Measurements from ENCODE around the gene ZNF496. TPM values are rescaled to one million over a fixed set of nuclear protein-coding genes. Genes with fewer than 3 reads are reported as not detected.
"Not testable (repeated sequence)": the region's sequence is repeated elsewhere in the genome, so short reads cannot be mapped to it uniquely, and the experiment has no call there.

Gene ZNF496
- total RNA-seq, 2 donors from 2014 or later = 63.5 to 65.6 TPM

DNA sequence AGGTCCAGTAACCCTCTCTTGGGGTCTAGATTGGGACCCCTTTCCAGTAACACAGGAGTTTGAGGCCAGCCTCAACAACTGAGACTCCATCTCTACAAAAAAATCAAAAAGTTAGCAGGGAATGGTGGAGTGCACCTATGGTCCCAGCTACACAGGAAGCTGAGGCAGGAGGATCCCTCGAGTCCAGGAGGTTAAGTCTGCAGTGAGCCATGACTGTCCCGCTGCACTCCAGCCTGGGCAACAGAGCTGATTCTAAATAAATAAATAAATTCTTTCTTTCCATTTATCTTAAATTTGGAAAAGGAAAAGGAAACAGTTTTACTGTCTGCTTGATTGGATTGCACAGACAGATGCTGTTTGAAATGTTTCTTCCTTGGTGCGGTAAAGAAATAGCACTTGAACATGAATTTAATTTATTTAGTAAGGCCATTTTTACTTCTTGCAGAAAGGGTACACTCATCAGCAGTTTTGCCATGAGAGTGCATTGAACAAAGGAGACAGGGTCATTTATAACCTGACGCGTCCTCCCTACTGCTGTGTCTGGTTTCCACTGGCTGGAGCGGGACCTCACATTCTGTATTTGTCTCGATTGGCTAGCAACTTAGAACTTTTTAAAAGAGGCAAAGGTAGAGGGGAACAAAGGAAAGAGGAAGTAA is 37.0 kb upstream of the ZNF496 start:
- Mint-ChIP-seq H3K27me3 (ENCODE audit: insufficient read depth) (peaks cover 6% of the 10 kb centered on the region), H3K4me3 (no peak overlapping the region), H3K9me3 (peaks cover 40% of the 10 kb centered on the region), H3K4me1 (peaks cover 5% of the 10 kb centered on the region), H3K36me3 (ENCODE audit: low read depth) (peaks cover 3% of the 10 kb centered on the region), H3K27ac (no peak overlapping the region)
- Histone ChIP-seq H3K27me3 (ENCODE audit: control insufficient read depth, insufficient read depth, low read length, poor library complexity, severe bottlenecking) (no peaks in the 10 kb centered on the region), H3K4me1 (ENCODE audit: control insufficient read depth, insufficient read depth, low read length) (no peaks in the 10 kb centered on the region), H3K9ac (ENCODE audit: extremely low read depth, low read length, poor library complexity, severe bottlenecking) (no peak overlapping the region), H3K4me3 (ENCODE audit: low read length) (no peak overlapping the region), H3K9me3 (ENCODE audit: control insufficient read depth, low read length) (peaks cover 23% of the 10 kb centered on the region), H3K27ac (ENCODE audit: low read depth, low read length) (no peak overlapping the region), H3K36me3 (ENCODE audit: control insufficient read depth, insufficient read depth, low read length) (no peaks in the 10 kb centered on the region)
- TF ChIP-seq, protein P1, sequence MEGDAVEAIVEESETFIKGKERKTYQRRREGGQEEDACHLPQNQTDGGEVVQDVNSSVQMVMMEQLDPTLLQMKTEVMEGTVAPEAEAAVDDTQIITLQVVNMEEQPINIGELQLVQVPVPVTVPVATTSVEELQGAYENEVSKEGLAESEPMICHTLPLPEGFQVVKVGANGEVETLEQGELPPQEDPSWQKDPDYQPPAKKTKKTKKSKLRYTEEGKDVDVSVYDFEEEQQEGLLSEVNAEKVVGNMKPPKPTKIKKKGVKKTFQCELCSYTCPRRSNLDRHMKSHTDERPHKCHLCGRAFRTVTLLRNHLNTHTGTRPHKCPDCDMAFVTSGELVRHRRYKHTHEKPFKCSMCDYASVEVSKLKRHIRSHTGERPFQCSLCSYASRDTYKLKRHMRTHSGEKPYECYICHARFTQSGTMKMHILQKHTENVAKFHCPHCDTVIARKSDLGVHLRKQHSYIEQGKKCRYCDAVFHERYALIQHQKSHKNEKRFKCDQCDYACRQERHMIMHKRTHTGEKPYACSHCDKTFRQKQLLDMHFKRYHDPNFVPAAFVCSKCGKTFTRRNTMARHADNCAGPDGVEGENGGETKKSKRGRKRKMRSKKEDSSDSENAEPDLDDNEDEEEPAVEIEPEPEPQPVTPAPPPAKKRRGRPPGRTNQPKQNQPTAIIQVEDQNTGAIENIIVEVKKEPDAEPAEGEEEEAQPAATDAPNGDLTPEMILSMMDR (conservative IDR thresholded peaks at IDR 0.05) = no peak
- WGBS, 2 experiments (ENCODE audit: insufficient coverage in 1 of 2, insufficient read length in 1 of 2) = 90 to 96% methylated on average over 5 to 7 of the region's 7 CpGs
- no peak for DNase-seq

DNA sequence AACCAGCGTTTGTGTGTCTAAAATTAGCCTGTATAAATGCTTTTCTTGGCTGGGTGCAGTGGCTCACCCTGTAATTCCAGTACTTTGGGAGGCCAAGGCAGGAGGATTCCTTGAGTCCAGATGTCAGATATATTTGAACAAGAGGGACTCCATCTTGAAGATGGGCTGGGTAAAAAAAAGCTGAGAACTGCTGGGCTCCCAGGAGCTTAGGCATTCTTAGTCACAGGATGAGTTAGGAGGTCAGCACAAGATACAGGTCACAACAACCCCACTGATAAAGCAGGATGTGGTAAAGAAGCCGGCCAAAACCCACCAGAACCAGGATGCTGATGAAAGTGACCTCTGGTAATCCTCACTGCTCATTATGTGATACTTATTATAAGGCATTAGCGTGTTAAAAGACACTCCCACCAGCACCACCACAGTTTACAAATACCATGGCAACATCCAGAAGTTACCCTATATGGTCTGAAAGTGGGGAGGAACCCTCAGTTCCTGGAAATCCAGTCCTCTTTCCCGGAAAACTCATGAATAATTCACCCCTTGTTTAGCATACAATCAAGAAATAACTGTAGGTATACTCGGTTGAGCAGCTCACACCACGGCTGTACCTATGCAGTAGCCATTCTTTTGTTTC is 36.2 kb upstream of the ZNF496 start:
- DNase-seq = no peak
- no peak overlapping the region for H3K27ac Mint-ChIP-seq
- Histone ChIP-seq H3K4me1 (ENCODE audit: control insufficient read depth, insufficient read depth, low read length) (no peaks in the 10 kb centered on the region), H3K9ac (ENCODE audit: extremely low read depth, low read length, poor library complexity, severe bottlenecking) (no peak overlapping the region), H3K27ac (ENCODE audit: low read depth, low read length) (no peak overlapping the region), H3K27me3 (ENCODE audit: control insufficient read depth, insufficient read depth, low read length, poor library complexity, severe bottlenecking) (no peaks in the 10 kb centered on the region), H3K4me3 (ENCODE audit: low read length) (no peak overlapping the region), H3K9me3 (ENCODE audit: control insufficient read depth, low read length) (peaks cover 23% of the 10 kb centered on the region), H3K36me3 (ENCODE audit: control insufficient read depth, insufficient read depth, low read length) (no peaks in the 10 kb centered on the region)
- peaks cover 5% of the 10 kb centered on the region for H3K4me1 Mint-ChIP-seq
- H3K4me3 Mint-ChIP-seq = no peak overlapping the region
- H3K27me3 Mint-ChIP-seq (ENCODE audit: insufficient read depth) = peaks cover 10% of the 10 kb centered on the region
- TF ChIP-seq, protein P1 (conservative IDR thresholded peaks at IDR 0.05) = no peak
- H3K9me3 Mint-ChIP-seq = peaks cover 44% of the 10 kb centered on the region
- 89 to 90% methylated on average over 6 of the region's 6 CpGs for WGBS, 2 experiments (ENCODE audit: insufficient coverage in 1 of 2, insufficient read length in 1 of 2)
- H3K36me3 Mint-ChIP-seq (ENCODE audit: low read depth) = peaks cover 3% of the 10 kb centered on the region

DNA sequence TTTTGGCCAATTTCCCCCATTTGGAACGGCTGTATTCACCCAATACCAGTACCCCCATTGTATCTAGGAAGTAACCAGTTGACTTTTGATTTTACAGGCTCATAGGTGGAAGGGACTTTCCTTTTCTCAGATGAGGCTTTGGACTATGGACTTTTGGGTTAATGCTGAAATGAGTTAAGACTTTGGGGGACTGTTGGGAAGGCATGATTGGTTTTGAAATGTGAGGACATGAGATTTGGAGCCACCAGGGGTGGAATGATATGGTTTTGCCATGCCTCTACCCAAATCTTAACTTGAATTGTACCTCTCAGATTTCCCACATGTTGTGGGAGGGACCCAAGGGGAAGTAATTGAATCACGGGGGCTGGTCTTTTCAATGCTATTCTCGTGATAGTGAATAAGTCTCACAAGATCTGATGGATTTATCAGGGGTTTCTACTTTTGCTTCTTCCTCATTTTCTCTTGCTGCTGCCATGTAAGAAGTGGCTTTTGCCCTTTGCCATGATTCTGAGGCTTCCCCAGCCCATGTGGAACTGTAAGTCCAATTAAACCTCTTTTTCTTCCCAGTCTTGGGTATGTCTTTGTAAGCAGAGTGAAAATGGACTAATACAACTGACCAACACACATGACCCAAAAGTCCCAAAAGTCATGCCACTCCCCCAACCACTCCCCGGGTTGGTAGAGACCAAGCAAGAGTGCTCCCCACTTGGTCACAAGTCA is 35.4 kb upstream of the ZNF496 start:
- DNase-seq = no peak
- Histone ChIP-seq H3K9ac (ENCODE audit: extremely low read depth, low read length, poor library complexity, severe bottlenecking) (no peak overlapping the region), H3K27ac (ENCODE audit: low read depth, low read length) (no peak overlapping the region), H3K36me3 (ENCODE audit: control insufficient read depth, insufficient read depth, low read length) (no peaks in the 10 kb centered on the region), H3K27me3 (ENCODE audit: control insufficient read depth, insufficient read depth, low read length, poor library complexity, severe bottlenecking) (no peaks in the 10 kb centered on the region), H3K4me3 (ENCODE audit: low read length) (no peak overlapping the region), H3K4me1 (ENCODE audit: control insufficient read depth, insufficient read depth, low read length) (no peaks in the 10 kb centered on the region), H3K9me3 (ENCODE audit: control insufficient read depth, low read length) (peaks cover 23% of the 10 kb centered on the region)
- WGBS, 2 experiments (ENCODE audit: insufficient coverage in 1 of 2, insufficient read length in 1 of 2) = 93 to 100% methylated on average over 2 to 4 of the region's 4 CpGs
- Mint-ChIP-seq H3K27me3 (ENCODE audit: insufficient read depth) (peaks cover 10% of the 10 kb centered on the region), H3K27ac (no peak overlapping the region), H3K36me3 (ENCODE audit: low read depth) (peaks cover 3% of the 10 kb centered on the region), H3K4me3 (no peak overlapping the region), H3K4me1 (peaks cover 5% of the 10 kb centered on the region), H3K9me3 (peaks cover 44% of the 10 kb centered on the region)
- TF ChIP-seq, protein P1 (conservative IDR thresholded peaks at IDR 0.05) = no peak

DNA sequence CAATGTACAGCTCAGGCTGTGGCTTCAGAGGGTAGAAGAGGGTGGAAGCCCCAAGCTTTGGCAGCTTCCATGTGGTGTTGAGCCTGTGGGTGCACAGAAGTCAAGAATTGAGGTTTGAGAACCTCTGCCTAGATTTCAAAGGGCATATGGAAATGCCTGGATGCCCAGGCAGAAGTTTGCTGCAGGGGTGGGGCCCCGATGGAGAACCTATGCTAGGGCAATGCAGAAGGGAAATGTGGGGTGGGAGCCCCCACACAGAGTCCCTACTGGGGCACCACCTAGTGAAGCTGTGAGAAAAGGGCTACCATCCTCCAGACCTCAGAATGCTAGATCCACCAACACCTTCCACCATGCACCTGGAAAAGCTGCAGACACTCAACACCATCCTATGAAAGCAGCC is 34.7 kb upstream of the ZNF496 start:
- H3K27ac Mint-ChIP-seq; H3K4me3 ChIP-seq (ENCODE audit: low read length); H3K4me3 Mint-ChIP-seq; H3K36me3 Mint-ChIP-seq (ENCODE audit: low read depth); H3K9ac ChIP-seq (ENCODE audit: extremely low read depth, low read length, poor library complexity, severe bottlenecking); DNase-seq; H3K27me3 ChIP-seq (ENCODE audit: control insufficient read depth, insufficient read depth, low read length, poor library complexity, severe bottlenecking); H3K36me3 ChIP-seq (ENCODE audit: control insufficient read depth, insufficient read depth, low read length); H3K27ac ChIP-seq (ENCODE audit: low read depth, low read length); H3K4me1 ChIP-seq (ENCODE audit: control insufficient read depth, insufficient read depth, low read length); H3K4me1 Mint-ChIP-seq: not testable (repeated sequence)
- H3K9me3 ChIP-seq (ENCODE audit: control insufficient read depth, low read length) = peaks cover 23% of the 10 kb centered on the region
- WGBS, 2 experiments (ENCODE audit: insufficient coverage in 1 of 2, insufficient read length in 1 of 2) = 86% methylated on average over 1 of the region's 1 CpG; no CpG with 5 or more reads in 1 of the 2 experiments
- H3K27me3 Mint-ChIP-seq (ENCODE audit: insufficient read depth) = peaks cover 10% of the 10 kb centered on the region
- H3K9me3 Mint-ChIP-seq = peaks cover 44% of the 10 kb centered on the region

Data from endodermal cell (in vitro differentiated cells).